Prostate gland (tissue), 2 donors: Measurements from ENCODE around the gene MTA3.

ENCODE experiments used
- POLR2AphosphoS5 ChIP-seq: sonication (generic); formaldehyde crosslinking; IDR thresholded peaks from one replicate; pipeline ENCODE4 v1.6.1; 2017; ENCODE audit warnings: antibody characterized with exemption
- TF ChIP-seq, protein P1 (sequence below), 4 experiments: fragments of 200-600 bp in 2 of 4; fragments of 450-650 bp in 2 of 4; sonication (generic) in 2 of 4; IDR thresholded peaks; 1 replicate in 3 of 4; 2 replicates in 1 of 4; pipeline ENCODE4 v1.5.1; 2016 to 2019; ENCODE audit warnings: antibody characterized with exemption in 4 of 4, mild to moderate bottlenecking in 2 of 4, moderate library complexity in 2 of 4

DNA sequence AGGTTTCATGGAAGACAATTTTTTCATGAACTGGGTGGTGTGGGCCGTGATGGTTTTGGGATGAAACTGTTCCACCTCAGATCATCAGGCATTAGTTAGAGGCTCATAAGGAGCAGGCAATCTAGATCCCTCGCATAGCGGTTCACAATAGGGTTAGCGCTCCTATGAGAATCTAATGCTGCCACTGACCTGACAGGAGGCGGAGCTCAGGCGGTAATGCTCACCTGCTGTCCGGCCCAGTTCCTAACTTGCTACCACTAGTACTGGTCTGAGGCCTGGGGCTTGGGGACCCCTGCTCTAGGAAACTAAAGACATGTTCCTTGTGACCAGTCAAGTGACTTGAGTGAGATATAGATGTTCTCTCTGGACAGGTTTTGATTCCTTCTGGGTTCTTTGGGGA, 146.3 kb downstream of the MTA3 start:
- TF ChIP-seq, protein P1, sequence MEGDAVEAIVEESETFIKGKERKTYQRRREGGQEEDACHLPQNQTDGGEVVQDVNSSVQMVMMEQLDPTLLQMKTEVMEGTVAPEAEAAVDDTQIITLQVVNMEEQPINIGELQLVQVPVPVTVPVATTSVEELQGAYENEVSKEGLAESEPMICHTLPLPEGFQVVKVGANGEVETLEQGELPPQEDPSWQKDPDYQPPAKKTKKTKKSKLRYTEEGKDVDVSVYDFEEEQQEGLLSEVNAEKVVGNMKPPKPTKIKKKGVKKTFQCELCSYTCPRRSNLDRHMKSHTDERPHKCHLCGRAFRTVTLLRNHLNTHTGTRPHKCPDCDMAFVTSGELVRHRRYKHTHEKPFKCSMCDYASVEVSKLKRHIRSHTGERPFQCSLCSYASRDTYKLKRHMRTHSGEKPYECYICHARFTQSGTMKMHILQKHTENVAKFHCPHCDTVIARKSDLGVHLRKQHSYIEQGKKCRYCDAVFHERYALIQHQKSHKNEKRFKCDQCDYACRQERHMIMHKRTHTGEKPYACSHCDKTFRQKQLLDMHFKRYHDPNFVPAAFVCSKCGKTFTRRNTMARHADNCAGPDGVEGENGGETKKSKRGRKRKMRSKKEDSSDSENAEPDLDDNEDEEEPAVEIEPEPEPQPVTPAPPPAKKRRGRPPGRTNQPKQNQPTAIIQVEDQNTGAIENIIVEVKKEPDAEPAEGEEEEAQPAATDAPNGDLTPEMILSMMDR (IDR thresholded peaks at IDR 0.05): no peak
- TF ChIP-seq POLR2AphosphoS5: no peak
